Measurements from ENCODE around the gene KHK.

DNA sequence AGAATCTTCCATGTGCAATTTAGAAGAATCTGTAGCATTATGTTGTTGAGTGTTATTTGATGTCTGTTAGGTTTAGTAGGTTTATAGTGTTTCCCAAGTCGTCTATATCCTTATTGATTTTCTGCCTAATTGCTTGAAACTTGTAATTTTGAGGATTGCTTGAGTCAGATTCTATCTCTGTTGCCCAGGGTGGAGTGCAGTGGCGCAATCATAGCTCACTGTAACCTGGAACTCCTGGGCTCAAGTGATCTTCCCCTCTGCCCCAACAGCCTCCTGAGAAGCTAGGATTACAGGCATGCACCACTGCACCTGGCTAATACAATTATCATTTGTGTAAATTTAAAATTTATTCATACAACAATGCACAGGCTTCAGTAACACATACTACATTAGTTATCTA lies 59.1 kb downstream of the KHK start:
- TF ChIP-seq BHLHE40 (IDR thresholded peaks at IDR 0.05; ENCODE audit: low read depth, low read length): no peak
- TF ChIP-seq, protein P1, sequence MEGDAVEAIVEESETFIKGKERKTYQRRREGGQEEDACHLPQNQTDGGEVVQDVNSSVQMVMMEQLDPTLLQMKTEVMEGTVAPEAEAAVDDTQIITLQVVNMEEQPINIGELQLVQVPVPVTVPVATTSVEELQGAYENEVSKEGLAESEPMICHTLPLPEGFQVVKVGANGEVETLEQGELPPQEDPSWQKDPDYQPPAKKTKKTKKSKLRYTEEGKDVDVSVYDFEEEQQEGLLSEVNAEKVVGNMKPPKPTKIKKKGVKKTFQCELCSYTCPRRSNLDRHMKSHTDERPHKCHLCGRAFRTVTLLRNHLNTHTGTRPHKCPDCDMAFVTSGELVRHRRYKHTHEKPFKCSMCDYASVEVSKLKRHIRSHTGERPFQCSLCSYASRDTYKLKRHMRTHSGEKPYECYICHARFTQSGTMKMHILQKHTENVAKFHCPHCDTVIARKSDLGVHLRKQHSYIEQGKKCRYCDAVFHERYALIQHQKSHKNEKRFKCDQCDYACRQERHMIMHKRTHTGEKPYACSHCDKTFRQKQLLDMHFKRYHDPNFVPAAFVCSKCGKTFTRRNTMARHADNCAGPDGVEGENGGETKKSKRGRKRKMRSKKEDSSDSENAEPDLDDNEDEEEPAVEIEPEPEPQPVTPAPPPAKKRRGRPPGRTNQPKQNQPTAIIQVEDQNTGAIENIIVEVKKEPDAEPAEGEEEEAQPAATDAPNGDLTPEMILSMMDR (IDR thresholded peaks at IDR 0.05): no peak
- TF ChIP-seq, protein P2, sequence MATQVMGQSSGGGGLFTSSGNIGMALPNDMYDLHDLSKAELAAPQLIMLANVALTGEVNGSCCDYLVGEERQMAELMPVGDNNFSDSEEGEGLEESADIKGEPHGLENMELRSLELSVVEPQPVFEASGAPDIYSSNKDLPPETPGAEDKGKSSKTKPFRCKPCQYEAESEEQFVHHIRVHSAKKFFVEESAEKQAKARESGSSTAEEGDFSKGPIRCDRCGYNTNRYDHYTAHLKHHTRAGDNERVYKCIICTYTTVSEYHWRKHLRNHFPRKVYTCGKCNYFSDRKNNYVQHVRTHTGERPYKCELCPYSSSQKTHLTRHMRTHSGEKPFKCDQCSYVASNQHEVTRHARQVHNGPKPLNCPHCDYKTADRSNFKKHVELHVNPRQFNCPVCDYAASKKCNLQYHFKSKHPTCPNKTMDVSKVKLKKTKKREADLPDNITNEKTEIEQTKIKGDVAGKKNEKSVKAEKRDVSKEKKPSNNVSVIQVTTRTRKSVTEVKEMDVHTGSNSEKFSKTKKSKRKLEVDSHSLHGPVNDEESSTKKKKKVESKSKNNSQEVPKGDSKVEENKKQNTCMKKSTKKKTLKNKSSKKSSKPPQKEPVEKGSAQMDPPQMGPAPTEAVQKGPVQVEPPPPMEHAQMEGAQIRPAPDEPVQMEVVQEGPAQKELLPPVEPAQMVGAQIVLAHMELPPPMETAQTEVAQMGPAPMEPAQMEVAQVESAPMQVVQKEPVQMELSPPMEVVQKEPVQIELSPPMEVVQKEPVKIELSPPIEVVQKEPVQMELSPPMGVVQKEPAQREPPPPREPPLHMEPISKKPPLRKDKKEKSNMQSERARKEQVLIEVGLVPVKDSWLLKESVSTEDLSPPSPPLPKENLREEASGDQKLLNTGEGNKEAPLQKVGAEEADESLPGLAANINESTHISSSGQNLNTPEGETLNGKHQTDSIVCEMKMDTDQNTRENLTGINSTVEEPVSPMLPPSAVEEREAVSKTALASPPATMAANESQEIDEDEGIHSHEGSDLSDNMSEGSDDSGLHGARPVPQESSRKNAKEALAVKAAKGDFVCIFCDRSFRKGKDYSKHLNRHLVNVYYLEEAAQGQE (IDR thresholded peaks at IDR 0.05): no peak
- no peak for TF ChIP-seq ZC3H11A (IDR thresholded peaks at IDR 0.05)
- TF ChIP-seq NFE2L2 (conservative IDR thresholded peaks at IDR 0.05; ENCODE audit: low read length): no peak
- no peak for TF ChIP-seq NR3C1 (IDR thresholded peaks at IDR 0.05)
- no peak for TF ChIP-seq CEBPB (IDR thresholded peaks at IDR 0.05)

Measured in A549 (cell line).